Activated naive CD4-positive, alpha-beta T cell (primary cell): ENCODE results near the gene NEK1.
A peak's percentile ranks its signal among the peaks of the same experiment; 100 is the strongest.
"Not testable (repeated sequence)": the region's sequence is repeated elsewhere in the genome, so short reads cannot be mapped to it uniquely, and the experiment has no call there.

Experiments used
- DNase-seq, 4 experiments: peaks; one replicate each; lab custom pipeline; 2025; lab: John Stamatoyannopoulos, UW

Gene NEK1

GRCh38 chr4:169626331-169627282, 14.2 kb upstream of the NEK1 start:
- no peak for DNase-seq

GRCh38 chr4:169625886-169626285, 13.5 kb upstream of the NEK1 start:
- no peak for DNase-seq

- DNase-seq: not testable (repeated sequence)
These were observed 11.6 kb upstream of the NEK1 start for GRCh38 chr4:169624012-169624411.

- DNase-seq: no peak
These were observed 10.2 kb upstream of the NEK1 start for GRCh38 chr4:169622566-169622965.

- no peak for DNase-seq
These were observed 9.5 kb upstream of the NEK1 start for GRCh38 chr4:169621731-169622492.

- peak in 2 of 4 experiments; percentile 1 to 3 for DNase-seq
These were observed 8.5 kb upstream of the NEK1 start for GRCh38 chr4:169620880-169621248.

- DNase-seq: peak; percentile 42 to 70 (median 64)
These were observed 7.8 kb upstream of the NEK1 start, which contains the start of gene CLCN3 for GRCh38 chr4:169619958-169620879. Gene CLCN3 (plus strand): TSS chr4:169620578. CDS start chr4:169635929, 15,351 bp downstream.

- DNase-seq: peak in 3 of 4 experiments; percentile 2 to 21 (median 20)
These were observed 7.2 kb upstream of the NEK1 start for GRCh38 chr4:169619518-169619957.

GRCh38 chr4:169618986-169619385, 6.6 kb upstream of the NEK1 start:
- DNase-seq: no peak

- no peak for DNase-seq
These were observed 5.9 kb upstream of the NEK1 start for GRCh38 chr4:169618286-169618685.

GRCh38 chr4:169617306-169617705, 4.9 kb upstream of the NEK1 start:
- DNase-seq: no peak

- no peak for DNase-seq
These were observed 4.5 kb upstream of the NEK1 start for GRCh38 chr4:169616846-169617245.

GRCh38 chr4:169615467-169616106, 3.2 kb upstream of the NEK1 start:
- no peak for DNase-seq

- peak; percentile 2 to 60 (median 22) for DNase-seq
These were observed 782 bp upstream of the NEK1 start for GRCh38 chr4:169612871-169613859.

GRCh38 chr4:169611157-169611556, 1.2 kb downstream of the NEK1 start:
- DNase-seq: no peak

- no peak for DNase-seq
These were observed 7.5 kb downstream of the NEK1 start for GRCh38 chr4:169604903-169605331.

GRCh38 chr4:169604131-169604900, 8.1 kb downstream of the NEK1 start:
- DNase-seq: no peak

- DNase-seq: no peak
These were observed 9.1 kb downstream of the NEK1 start for GRCh38 chr4:169603312-169603711.
